Measurements from ENCODE around the gene STYXL1. TPM values are rescaled to one million over a fixed set of nuclear protein-coding genes. Genes with fewer than 3 reads are reported as not detected.

The STYXL1 gene
- total RNA-seq, 1 donor from 2014 or later = 0.96 TPM

- TF ChIP-seq, protein P1, sequence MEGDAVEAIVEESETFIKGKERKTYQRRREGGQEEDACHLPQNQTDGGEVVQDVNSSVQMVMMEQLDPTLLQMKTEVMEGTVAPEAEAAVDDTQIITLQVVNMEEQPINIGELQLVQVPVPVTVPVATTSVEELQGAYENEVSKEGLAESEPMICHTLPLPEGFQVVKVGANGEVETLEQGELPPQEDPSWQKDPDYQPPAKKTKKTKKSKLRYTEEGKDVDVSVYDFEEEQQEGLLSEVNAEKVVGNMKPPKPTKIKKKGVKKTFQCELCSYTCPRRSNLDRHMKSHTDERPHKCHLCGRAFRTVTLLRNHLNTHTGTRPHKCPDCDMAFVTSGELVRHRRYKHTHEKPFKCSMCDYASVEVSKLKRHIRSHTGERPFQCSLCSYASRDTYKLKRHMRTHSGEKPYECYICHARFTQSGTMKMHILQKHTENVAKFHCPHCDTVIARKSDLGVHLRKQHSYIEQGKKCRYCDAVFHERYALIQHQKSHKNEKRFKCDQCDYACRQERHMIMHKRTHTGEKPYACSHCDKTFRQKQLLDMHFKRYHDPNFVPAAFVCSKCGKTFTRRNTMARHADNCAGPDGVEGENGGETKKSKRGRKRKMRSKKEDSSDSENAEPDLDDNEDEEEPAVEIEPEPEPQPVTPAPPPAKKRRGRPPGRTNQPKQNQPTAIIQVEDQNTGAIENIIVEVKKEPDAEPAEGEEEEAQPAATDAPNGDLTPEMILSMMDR (IDR thresholded peaks at IDR 0.05) = no peak
- no peak for DNase-seq (ENCODE audit: low spot score in 2 of 2)
- no peaks in the 10 kb centered on the region for H3K4me1 ChIP-seq
- H3K36me3 ChIP-seq = peaks cover 4 to 14% of the 10 kb centered on the region in 2 donors
- no peak overlapping the region for H3K27ac ChIP-seq
- intact Hi-C loops (cut with DNase I) = no loop called here
- H3K9me3 ChIP-seq = no peaks in the 10 kb centered on the region
- no peaks in the 10 kb centered on the region for H3K27me3 ChIP-seq
- no peak overlapping the region for H3K4me3 ChIP-seq
Observed at GRCh38 chr7:76003351-76003750, 44.4 kb downstream of the STYXL1 start.

GRCh38 chr7:76002822-76003221 lies 45.0 kb downstream of the STYXL1 start:
- intact Hi-C loops (cut with DNase I) = no loop called here
- Histone ChIP-seq H3K9me3 (no peaks in the 10 kb centered on the region), H3K4me1 (no peaks in the 10 kb centered on the region), H3K27me3 (no peaks in the 10 kb centered on the region), H3K27ac (no peak overlapping the region), H3K4me3 (no peak overlapping the region), H3K36me3 (peaks cover 4 to 14% of the 10 kb centered on the region in 2 donors)
- no peak for DNase-seq (ENCODE audit: low spot score in 2 of 2)
- TF ChIP-seq, protein P1 (IDR thresholded peaks at IDR 0.05) = no peak

DNA sequence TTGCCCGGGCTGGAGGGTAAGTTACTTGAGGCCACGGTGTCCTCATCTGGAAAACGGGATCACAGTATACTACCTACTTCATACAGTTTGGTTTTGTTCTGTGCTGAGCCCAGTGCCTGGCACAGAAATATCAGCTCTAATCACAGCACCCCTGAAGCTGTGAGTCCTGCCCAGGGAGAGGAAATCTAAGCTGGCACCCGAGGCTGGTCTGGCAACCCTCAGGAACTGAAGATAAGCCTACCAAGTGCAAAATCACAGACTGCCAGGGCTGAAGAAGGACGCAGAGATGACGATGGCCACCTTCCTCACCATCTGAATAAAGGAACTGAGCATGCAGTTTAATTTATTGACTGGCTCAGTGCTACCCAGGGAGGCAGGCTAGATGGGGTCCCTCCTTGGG lies 45.7 kb downstream of the STYXL1 start:
- no peak for DNase-seq (ENCODE audit: low spot score in 2 of 2)
- Histone ChIP-seq H3K4me1 (no peaks in the 10 kb centered on the region), H3K27ac (no peak overlapping the region), H3K27me3 (no peaks in the 10 kb centered on the region), H3K36me3 (peaks cover 4 to 14% of the 10 kb centered on the region in 2 donors), H3K4me3 (no peak overlapping the region), H3K9me3 (no peaks in the 10 kb centered on the region)
- intact Hi-C loops (cut with DNase I) = no loop called here
- TF ChIP-seq, protein P1 (IDR thresholded peaks at IDR 0.05) = no peak

DNA sequence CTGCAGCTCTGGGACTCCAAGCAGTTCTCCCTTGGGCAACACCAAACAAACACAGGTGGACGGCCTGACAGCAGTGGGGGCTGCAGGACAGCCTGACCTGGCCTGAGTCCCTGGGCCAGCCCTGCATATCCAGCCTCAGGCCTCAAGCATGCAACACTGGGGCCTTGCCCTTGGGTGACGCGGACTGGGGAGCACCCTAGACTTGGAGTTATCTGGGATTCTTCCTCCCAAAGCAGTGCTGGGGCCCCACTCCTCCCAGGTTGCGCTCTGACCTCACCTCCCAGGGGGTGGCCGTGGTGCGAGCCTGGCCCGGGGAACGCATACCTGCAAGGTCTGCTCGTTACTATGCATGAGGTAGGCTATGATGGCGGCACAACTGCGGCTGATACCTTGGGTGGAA lies 47.2 kb downstream of the STYXL1 start:
- intact Hi-C loops (cut with DNase I) = no loop called here
- DNase-seq (ENCODE audit: low spot score in 2 of 2) = no peak
- no peak overlapping the region for H3K4me3 ChIP-seq
- H3K9me3 ChIP-seq = no peaks in the 10 kb centered on the region
- no peak overlapping the region for H3K27ac ChIP-seq
- TF ChIP-seq, protein P1 (IDR thresholded peaks at IDR 0.05) = no peak
- no peaks in the 10 kb centered on the region for H3K4me1 ChIP-seq
- peaks cover 4 to 14% of the 10 kb centered on the region in 2 donors for H3K36me3 ChIP-seq
- H3K27me3 ChIP-seq = no peaks in the 10 kb centered on the region

- Histone ChIP-seq H3K36me3 (peaks cover 0 to 4% of the 10 kb centered on the region in 2 donors), H3K9me3 (no peaks in the 10 kb centered on the region), H3K4me3 (no peak overlapping the region), H3K27me3 (no peaks in the 10 kb centered on the region), H3K4me1 (peaks cover 4 to 13% of the 10 kb centered on the region in 2 donors), H3K27ac (no peak overlapping the region)
- no peak for DNase-seq (ENCODE audit: low spot score in 2 of 2)
- intact Hi-C loops (cut with DNase I) = loop anchor here (10.0 kb wide), 1 partner anchor 317 kb away; no protein-coding TSS in a partner anchor
- TF ChIP-seq, protein P1 (IDR thresholded peaks at IDR 0.05) = no peak
Observed at GRCh38 chr7:75998038-75998437, 49.8 kb downstream of the STYXL1 start.

DNA sequence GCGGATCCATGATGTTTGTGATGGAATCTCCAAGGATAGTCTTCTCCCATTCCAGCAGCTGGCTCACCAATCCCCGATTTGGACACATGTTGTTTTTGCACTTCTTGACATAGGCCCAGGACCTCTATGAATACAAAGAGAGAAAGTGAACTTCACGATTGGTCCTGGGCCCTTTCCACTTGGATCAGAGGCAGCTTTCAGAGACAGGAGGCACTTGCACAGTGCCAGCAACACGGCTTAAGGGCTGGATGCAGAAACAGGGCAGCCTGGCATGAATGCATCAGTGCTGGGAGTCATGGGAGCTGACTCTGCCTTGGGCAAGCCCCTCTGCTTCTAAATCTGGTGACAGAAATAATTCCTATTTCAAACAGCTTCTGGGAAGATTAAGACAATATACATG lies 51.3 kb downstream of the STYXL1 start:
- TF ChIP-seq, protein P1 (IDR thresholded peaks at IDR 0.05) = no peak
- DNase-seq (ENCODE audit: low spot score in 2 of 2) = peak in 1 of 2 donors; percentile 48
- peak overlapping the region in 1 of 2 donors; percentile 33 for H3K27ac ChIP-seq
- H3K36me3 ChIP-seq = peaks cover 5 to 12% of the 10 kb centered on the region in 2 donors
- H3K4me1 ChIP-seq = peaks cover 4 to 17% of the 10 kb centered on the region in 2 donors
- intact Hi-C loops (cut with DNase I) = loop anchor here (10.0 kb wide), 1 partner anchor 318 kb away; no protein-coding TSS in a partner anchor
- no peak overlapping the region for H3K4me3 ChIP-seq
- no peaks in the 10 kb centered on the region for H3K9me3 ChIP-seq
- no peaks in the 10 kb centered on the region for H3K27me3 ChIP-seq
